ENCODE data around the gene CAPN15.
"Not testable (repeated sequence)": the region's sequence is repeated elsewhere in the genome, so short reads cannot be mapped to it uniquely, and the experiment has no call there.

The CAPN15 gene

DNA sequence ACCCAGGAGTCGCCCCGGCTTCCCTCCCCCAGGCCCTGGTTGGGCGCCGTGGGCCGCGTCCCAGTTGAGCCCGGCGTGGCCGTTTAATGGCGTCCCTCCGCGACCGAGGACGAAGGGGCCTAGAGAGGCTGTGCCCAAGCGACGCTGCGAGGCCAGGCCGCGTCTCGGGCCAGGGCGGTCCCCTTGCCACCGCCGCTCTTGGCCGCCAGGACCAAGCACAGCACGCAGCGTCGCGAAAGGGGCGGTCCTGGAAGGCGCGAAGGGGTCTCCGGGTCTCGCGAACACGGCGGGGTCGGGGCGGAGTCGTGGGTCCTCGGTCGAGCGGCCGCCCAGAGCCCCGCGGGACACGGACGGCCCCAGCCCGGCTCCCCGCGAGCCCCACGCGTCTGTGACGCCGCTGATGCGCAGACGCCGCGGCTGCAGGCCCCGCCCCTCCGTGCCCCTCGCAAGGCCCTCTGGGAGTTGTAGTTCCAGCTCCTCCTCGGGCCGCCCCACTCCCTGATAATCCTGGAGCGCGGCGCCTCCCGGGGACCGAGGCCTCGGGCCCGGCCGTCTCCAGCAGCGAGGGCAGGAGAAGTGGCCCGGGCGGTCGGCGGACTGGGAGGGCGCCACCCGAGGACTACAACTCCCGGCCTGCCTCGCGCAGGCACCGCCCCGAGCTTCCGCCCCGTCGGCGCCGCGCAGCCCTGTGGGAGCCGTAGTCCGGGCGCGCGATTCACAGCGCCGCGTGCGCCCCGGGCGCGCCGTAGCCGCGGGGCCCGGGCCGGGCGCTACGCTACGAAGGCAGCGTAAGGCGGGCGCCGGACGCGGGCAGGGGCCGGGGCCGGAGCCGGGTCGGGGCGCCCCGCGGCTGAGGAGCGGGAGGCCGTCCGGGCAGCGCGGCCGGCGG lies at the start of gene CAPN15:
CAPN15 (plus strand) TSS at position 698 of the 889 bp plus-strand sequence. CDS start 19,127 bp downstream, outside the sequence.
- peak; percentile 50 for DNase-seq

DNA sequence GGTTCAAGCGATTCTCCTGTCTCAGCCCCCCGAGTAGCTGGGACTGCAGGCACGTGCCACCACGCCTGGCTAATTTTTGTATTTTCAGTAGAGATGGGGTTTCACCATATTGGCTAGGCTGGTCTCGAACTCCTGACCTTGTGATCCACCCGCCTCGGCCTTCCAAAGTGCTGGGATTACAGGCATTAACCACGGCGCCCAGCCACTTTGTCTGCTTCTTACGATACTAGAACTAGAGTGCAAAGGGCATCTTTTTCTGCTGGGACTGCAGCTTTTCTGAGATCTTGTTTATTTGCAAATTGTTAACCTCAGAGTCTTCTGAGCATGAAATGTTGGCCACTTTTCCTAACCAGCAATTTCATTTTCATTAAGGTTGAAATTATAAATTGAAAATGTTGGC lies 49.2 kb upstream of the CAPN15 start:
- not testable (repeated sequence) for DNase-seq

DNA sequence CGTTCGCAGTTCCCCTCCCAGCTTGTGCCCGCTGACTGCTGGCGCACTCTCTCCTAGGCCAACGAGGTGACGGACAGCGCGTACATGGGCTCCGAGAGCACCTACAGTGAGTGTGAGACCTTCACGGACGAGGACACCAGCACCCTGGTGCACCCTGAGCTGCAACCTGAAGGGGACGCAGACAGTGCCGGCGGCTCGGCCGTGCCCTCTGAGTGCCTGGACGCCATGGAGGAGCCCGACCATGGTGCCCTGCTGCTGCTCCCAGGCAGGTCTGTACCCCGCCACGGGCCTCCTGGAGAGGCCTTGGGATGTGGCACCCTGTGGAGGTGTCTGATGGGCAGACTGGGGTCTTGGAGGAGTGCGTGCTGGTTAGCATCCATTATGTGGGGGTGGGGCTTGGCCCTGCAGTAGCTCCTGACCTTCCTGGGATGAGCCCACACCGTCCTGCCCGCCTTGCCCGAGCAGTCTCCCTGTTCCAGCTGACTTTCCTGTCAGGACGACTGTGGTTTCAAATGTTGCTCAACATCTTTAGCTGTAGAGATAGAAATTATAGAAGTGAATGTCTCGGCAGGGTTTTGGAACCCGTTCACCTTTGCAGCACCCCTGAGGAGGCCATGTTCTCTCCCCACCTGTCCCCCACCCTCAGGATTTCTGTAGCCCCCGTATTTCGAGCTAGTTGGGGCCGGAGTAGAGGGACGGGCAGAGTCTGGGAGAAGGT lies 44.9 kb upstream of the CAPN15 start:
- no peak for DNase-seq

DNA sequence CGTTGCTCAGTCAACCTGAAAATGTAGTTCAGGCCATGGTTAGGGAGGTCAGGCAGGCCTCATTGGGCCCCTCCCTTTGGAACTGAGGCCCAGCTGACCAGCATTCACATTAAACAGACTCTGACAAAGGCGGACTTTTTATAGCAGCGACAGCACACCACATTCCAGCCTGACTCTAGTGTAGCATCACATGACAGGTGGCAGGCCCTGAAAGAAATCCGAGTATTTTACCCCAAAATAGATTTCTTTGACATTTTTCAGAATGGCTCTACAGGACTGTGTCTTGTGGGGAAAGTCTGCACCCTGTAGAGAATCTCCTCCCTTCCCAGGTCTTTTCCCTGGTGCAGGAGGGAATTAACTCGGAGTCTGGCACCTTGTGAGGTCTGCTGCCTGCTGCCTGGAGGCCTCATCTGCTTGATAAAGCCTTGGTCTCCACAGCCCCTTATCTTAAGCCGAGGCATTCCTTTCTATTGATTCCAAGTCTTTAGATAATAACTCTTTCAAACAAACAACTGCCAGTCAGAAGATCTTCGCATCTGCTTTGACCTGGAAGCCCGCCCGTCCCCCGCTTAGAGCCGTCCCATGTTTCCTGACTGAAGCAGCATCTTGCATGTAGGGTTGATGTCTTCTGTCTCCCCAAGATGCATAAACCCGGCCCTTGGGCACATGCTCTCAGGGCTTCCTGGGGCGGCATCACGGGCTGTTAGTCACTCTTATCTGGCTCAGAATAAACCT lies 44.0 kb upstream of the CAPN15 start:
- no peak for DNase-seq

DNA sequence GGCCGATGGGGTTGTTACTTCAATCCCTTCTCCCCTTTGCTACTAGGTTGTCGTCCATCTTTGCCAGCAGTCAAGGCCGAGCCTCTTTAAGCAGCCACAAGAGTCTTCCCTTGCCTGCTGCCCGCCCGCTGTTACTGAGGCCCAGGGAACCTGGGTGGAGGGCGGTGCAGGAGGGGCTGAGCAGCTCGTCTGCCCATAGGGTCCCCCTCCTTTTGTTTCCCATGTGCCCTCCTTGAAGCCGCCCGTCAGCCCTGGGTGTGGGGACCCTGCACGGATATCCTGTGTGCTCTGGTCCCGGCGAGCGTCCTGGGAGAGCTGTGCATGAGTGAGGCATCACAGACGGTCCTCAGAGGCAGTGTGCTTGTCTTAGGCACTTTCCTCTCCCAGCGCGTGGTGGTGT lies 37.9 kb upstream of the CAPN15 start:
- no peak for DNase-seq

DNA sequence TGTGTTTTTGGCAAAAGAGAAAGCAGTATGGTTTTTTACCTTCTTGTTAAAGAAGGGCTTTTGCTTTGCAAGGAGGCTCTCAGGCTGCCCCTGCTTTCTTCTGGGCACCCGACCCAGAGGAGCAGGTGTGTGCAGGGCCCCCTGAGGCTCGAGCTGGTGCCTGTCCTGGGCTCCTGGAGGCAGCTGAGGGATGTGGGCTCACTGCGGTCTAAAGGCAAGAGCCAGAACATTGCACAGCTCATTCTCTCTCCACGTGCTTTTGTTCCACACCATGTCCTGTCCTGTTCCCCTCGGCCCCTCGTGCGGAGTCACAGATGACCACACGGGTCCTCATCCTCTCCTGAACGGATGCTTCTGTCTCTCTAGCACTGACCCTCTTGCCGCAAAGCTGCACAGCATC lies 36.7 kb upstream of the CAPN15 start:
- DNase-seq, result no peak

DNA sequence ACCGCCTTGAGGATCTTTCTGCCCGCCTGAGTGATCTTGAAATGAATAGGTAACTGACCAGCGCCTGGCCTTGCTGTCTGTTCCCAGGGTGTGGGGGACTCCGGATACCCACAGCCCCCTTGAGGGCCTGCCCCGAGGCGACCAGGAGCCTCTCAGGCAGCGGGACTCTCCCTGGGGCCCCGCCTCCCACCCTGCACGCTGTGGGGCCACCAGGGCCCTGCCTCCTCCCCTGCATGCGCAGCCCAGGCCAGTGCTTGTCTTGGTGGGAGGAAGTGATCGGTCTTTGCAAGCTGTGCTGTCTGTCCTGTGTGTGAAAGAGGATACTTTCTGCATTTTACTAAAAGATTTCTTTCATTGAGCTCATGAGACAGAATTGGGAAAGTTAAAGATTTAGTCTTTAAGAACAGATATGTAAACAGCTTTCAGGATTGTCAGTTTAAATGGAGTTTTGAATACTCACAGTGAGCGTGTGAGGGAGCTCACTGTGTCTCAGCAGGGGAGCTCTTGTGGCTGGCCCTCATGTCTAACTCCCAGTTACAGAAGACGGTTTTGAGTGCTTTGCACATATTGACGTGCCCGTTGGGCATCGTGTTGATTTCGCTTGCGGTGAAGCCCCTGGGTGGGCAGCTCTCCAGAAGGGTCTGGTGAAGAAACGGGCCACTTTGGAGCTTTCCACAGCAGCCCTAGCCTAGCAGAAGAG lies 36.1 kb upstream of the CAPN15 start:
- no peak for DNase-seq

DNA sequence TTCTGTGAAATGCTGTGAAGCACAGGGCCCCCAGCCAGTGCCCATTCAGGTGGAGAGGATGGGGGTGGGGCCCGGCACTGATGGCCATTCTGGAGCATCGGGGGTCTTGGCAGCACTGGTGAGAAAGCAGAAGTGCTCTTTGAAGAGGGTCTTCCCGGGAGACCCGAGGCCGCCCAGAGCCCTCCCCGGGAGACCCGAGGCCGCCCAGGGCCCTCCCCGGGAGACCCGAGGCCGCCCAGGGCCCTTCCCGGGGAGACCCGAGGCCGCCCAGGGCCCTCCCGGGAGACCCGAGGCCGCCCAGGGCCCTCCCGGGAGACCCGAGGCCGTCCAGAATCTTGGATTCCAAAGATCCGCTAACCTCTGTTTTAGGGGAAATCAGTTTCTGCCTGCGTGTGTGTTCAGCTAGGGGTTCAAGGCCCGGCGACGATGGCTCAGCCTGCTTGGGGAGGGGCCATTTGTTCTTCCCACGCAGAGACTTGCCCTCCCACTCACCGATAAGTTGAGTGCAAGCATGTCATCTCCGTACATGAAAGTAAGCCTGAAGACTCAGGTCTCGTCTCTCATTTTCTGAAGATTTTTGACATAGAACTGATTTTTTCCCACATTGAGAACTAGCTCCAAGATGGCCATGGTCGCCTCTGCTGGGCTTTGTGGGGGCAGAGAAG lies 35.2 kb upstream of the CAPN15 start:
- DNase-seq, result no peak

DNA sequence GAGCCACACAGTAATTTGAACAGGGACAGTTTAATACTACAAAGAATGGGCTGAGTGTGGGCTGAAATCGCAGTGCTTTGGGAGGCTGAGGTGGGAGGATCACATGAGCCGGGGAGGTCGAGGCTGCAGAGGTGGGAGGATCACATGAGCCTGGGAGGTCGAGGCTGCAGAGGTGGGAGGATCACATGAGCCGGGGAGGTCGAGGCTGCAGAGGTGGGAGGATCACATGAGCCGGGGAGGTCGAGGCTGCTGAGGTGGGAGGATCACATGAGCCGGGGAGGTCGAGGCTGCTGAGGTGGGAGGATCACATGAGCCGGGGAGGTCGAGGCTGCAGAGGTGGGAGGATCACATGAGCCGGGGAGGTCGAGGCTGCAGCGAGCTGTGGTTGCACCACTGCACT lies 32.8 kb upstream of the CAPN15 start:
- not testable (repeated sequence) for DNase-seq

DNA sequence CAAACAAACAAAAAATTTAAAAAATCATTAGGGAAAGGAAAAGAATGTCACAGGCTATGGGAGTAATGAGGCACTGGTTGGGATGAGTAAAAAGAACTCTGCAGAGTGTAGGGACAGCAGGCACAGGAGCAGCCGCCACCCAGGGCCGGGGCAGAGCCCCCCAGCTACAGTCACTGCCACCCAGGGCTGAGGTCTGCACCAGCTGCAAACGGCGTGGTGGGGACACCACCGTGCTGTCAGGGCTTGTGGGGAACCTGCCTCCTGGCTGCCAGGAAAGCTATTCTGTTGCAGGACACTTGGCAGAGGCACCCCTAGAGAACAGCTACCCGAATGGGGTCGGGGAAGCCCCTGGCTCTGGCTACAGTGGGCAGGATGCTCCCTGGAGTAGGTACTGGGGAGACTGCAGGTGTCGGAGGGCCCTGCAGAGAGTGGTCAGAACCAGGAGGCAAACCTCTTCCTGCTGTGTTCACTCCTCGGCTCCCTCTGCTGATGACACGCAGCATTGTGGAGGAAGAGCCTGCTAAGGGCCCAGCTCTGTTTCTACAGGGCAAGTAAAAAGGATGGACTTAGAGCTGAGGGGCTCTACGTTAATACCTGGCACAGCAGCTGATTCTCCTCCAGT lies 32.3 kb upstream of the CAPN15 start:
- DNase-seq, result no peak

DNA sequence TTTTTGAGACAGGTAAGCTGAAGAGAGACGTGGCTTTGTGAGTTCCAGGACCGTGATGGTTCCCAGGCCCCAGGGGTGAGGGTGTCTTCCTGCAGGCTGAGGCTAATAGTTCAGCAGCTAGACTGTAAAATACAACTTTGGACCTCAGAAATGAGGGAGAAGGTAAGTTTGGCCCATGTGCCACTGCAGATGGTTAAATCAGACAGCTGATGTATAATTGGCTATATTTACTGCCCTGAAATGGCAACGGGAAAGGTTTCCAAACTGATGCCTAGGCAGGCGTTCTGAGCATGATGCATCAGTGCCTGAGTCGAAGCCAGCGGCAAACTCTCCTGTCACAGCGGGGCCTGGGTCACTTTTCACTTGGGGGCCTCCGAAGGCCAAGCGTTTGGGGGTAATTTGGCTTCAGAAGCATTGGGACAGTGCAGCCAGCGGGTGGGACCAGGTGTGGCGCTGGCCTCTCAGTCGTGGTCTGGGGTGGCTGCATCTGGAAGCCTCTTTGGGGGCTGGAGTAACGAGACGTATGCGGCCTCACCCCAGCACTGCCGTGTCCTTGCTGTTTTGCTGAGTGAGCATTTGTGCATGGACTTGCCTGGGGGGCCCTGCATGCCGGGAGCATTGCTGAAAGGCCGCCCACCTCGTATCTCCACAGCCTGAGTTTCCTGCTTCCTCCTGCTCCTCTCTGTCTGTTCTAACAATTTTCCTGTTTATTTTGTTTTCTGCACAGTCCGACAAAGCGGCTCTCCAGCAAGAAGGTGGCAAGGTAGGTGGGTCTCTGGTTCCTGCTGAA lies 31.2 kb upstream of the CAPN15 start:
- no peak for DNase-seq

DNA sequence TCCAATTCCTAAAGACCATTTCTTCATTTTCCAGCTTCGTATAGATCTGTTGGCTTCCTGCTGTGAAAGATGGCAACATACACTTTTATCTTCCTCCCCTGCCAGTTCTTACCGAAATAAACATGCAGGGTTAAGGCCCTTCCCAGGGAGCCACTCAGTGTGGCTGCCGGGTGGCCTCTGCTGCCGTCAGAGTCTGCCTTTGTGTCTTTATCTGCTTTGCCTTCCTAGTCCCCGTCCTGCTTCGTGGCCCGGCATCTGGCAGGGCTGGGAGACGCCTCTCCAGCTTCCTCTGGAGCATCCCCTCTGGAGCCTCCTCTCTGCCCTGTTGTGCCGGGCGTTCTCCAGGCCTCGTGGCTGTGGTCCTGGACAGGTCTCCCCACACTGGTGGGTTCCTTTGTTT lies 30.3 kb upstream of the CAPN15 start:
- no peak for DNase-seq

DNA sequence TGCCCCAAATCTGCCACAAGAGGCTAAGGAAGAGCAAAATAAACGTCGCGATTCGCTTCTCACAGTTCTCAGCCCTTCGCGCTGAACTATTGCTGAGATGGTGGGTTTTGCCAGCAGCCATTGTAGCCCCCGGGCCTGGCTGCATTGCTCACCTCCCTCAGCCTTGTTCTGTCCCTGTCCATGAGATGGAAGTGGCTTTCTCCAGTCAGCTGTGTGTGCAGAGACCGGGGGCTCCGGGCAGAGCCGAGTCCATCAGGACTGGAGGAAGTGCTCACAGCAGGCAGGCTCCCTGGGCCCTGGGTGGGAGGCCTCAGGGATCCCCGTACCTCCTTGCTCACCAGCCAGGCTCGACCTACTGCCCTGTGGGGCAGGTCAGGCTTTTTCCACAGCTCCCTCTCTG lies 27.6 kb upstream of the CAPN15 start:
- no peak for DNase-seq

DNA sequence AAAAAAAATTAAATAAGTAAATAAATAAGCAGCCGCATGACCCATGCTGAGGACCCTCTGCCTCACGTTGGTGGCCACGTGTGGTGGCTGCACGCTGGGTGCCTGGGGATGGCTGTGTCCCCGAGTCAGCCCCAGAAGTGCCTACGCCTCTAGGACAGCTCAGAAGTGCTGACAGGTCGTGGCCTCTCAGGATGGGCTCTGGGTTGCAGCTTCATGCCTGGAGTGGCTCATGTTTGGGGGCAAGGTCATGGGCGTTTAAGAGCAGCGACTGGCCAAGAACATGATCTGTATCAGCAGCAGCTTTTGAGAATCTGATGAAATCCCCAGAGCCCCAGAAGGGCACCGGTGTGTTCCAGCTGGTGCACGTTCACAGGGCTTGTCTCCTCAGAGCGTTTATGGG lies 26.8 kb upstream of the CAPN15 start:
- no peak for DNase-seq

DNA sequence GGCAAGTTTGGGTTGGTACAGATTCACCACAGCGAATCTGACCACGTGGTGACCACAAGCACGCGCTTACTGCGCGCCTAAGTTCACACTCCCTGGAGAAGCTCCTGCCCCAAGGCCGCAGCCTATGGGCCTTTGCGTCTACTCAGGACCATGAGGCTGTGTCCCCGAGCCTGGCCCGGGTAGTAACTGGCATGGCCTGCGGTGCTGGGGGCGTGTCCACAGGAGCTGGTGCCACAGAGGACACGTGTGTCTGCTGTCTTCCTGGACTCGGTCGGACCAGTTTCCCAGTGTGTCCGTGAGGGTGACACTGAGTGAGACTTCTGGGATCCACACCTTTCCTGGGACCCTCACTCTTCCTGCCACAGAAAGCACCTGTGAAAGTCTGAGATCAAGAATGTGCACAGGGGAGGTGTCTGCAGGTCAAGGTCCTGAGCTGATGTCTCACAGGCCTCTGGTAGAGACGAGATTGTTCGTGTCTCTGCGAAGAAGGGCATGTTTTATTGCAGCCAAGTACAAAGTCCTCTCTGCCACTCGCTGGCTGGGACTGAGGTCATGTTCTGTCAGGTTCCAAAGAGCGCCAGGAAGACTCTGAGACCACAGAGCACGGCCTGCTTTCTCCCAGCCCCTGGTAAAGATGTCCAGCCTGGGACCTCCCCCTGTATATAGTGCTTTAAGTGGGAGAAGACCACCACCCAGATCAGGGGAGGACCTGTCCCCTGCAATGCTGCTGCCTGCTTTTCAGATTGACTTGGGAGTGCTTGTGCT lies 25.2 kb upstream of the CAPN15 start:
- no peak for DNase-seq

DNA sequence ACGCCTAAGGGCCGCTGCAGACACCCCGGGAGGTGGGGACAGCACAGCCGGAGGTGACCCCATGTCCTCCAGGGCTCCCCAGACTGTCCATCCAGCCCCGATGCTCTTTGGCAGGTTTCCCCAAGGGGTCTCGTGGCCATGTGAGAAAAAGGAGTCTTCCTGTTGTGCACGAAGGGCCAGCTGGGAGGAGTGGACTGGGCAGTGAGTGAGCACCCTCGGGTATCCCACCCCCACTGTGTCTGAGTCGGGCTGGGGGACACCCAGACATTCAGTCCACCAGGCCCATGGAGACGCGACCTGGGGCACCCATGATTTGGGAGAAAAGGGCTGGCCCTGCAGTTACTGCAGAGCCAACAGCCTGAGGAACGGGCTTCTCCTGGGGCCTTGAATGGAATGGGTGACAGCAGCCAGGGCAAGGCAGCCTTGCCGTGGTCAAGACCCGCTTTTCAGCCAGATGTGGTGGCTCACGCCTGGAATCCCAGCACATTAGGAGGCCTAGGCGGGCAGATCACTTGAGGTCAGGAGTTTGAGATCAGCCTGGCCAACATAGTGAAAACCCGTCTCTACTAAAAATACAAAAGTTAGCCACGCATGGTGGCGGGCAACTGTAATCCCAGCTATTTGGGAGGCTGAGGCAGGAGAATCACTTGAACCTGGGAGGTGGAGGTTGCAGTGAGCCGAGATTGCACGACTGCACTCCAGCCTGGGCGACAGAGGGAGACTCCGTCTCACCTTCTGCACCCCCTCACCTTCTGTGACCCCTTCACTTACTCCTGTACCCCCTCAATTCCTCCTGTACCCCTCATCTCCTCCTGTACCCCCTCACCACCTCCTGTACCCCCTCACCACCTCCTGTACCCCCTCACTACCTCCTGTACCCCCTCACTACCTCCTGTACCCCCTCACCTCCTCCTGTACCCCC lies 24.1 kb upstream of the CAPN15 start:
- DNase-seq, result no peak

DNA sequence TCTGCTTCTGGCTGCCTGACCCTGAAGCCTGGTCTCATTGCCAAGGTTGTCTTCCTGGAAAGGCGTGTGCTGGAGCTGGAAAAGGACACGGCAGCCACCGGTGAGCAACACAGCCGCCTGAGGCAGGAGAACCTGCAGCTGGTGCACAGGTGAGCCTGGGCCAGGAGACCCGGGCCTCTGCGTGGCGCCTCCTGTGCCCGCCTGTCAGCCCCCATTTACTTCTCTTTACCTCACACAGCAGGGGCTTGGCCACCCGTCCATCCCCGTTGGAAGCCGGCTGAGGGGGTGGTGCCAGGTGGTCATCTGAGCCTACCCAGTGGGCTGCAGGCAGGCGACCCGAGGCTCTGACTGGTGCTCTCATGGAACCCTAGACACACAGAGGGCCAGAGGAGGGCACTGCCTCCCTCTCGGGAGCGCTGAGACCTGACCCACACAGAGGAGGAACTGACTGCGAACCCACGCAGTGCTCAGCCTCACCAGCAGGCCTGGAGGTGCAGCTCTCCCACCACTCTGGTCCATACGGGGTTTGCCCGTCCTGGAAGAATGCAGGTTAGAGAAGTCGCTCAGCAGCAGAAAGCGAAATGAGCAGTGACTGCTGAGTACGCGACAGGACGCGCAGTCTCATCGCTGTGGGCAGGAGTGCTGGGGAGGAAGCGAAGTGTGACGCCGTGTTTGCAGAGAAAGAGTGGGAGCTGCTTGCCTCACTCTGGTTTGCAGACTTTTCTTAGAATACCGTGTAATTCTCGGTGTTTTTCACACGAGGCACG lies 21.9 kb upstream of the CAPN15 start:
- no peak for DNase-seq

DNA sequence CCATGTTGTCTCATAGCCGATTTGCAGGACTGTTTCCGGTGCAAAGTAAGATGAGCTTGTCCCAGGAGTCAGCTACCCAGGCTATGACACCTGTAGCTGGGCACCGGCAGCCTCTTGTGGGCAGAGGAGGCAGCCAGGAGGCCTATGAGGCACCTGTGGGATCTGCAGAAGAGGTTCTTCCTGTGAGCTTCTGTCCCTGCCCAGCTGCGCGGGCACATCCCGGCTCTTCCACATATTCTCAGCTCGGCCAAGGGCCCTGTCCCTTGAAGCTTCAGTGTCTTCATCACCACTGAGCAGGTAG lies 21.3 kb upstream of the CAPN15 start:
- DNase-seq, result no peak

DNA sequence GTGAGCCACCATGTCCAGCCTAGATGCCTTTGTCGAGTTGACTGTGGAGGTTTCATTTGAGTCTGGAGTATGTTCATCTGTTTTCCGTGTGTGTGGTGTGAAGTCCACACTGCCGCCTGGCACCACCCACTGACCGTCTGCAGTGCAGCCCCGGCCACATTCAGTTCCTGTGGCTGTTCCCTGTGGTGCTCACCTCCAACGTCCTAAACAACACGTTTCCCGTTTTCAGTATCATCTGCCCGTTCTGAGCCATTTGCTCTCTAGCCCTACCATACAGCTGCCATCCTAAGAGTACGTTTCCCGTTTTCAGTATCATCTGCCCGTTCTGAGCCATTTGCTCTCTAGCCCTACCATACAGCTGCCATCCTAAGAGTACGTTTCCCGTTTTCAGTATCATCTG lies 20.0 kb upstream of the CAPN15 start:
- DNase-seq, result not testable (repeated sequence)
